Nucleus accumbens (tissue), 56 donors: ENCODE results near the gene ASB2.

ENCODE experiments used
- DNase-seq, 56 donors: peaks; one replicate each; lab custom pipeline; 2025; lab: John Stamatoyannopoulos, UW

The ASB2 gene

DNA sequence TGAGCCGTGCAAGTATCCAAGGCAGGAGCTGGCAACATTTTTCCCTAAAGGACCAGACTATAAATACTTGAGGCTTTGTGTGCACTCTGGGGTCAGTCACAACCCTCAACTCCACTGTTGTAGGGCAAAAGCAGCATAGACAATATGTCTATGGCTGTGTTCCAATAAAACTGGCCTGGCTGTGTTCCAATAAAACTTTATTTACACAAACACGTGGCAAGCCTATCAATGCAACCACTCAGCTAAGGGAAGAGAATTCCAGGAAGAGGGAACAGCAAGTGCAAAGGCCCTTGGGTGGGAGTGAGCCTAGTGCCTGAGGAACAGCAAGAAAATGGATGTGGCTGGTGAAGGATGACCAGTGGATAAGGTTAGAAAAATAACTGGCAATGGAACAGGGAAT is 60.6 kb downstream of the ASB2 start:
- no peak for DNase-seq

DNA sequence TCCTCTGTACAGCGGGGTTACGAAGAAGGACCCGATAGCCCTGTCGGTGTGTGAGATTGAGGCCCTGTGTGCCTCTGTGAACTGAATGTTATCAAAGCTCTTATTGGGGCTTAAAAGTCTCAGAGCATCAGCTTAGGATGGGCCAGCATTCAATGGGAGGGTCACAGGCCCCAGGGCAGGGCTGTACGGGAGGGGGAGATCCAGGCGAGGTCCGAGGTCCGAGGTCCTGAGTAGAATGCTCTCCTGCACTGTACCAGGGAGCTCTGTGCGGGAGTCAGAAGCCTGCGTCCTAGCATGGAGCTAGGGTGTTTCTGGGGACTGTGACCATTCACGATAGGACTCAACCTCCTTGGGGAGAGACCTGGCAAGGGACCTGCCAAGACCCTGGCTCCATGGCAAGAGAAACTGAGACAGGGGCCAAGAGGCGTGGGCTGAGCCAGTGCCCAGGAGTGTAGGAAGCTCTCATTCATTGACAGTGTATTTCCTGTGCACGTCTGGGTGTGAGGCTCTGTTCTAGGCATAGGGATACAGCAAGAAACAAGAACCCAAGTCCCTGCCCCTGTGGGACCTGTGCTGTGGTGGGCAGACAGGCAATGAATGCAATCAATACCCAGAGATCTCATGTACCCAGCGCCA is 61.2 kb downstream of the ASB2 start:
- no peak for DNase-seq

DNA sequence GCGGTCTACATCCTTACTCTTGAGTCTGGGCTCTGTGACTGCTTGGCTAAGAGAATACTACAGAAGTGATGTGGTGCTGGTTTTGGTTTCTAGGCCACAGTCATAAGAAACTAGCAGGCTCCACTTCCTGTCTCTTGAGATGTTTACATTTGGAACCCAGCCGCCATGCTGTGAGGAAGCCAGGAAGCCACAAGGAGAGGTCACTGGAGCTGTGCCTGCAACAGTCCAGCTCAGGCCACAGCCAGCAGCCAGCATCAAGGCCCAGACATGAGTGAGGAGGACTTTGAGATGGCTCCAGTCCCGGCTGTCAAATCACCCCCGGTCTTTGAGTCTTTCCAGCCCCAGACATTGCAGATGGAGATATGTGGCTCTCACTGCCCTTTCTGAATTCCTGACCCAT is 62.1 kb downstream of the ASB2 start:
- no peak for DNase-seq

DNA sequence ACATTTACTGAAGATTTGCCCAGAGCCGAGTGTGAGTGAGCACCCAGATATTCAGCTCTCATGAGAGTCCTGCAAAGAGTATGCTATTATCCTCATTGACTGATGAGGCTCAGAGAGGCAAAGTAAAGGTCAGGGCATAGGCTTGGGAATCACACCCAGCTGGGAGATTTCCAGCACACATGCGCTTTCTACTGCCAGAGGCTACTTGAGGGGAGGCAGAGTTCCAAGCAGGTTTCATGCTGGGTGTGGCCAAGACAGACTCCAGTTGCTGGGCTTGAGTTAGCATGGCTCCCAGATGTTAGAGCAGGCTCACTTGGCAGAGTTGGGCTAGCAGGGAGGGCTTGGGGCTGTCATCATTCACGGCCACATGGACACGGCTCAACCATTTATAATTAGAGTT is 63.6 kb downstream of the ASB2 start:
- DNase-seq: no peak

DNA sequence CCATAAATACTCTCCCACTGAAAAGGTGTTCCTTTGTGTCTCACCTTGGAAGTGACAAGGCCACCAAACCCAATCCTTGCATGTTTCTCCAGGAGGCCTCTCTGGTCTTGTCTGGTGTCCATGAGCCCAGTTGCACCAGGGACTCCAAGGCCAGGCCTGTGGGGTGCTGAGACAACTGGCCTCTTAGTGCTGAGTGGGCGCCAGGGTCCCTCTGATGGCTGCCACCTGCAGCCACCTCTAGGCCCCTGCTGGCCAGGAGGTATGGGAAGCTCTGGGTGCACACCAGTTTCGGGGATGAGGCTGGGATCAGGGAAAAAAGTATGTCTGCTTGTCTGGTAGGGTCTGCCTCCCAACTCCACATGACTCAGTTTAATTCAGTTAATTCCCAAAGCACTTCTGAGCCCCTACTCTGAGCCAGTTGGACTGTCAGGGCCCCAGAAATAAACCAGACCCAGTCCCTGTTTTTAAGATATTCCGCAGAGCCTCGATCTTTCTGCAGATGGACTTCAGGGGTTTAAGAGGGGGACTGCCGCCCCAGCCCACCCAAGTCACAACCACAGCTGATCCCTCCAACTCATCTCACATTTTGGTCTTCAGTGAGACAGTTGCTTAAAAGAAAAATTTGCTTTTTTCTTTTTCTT is 64.3 kb downstream of the ASB2 start:
- no peak for DNase-seq

DNA sequence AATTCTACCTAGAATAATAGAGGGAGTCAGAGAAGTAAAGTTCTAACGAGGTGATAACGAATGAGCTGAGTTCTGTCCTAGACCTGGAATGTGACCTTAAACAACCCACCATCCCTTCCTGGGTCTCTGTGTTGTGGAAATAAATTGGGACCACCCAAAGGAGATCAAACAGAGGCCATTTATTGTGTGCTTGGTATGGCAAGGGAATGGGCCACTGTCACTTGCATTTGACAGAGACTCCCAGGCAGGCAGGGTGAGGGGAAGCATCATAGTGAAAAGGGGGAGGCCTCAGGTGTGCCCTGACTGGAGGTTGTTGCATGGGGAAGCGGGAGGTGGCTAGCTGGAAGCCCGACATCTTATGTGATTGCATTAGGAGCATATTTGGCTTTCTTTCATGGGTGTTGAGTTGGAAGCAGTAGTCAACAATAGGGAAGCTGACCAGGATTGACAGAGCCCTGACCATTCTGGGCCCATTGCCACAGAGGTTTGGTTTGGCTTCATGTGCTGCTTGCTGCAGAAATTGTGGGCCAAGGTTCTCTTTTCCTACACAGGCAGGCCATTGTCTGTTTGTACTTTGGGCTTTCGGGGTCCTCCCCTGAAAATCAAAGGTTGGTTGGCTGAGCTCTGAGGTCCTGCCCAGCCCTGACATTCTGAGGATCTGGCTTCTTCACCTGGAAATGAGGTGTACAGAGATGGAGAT is 66.8 kb downstream of the ASB2 start:
- peak in 7 of 56 donors; percentile 5 to 44 (median 15) for DNase-seq

DNA sequence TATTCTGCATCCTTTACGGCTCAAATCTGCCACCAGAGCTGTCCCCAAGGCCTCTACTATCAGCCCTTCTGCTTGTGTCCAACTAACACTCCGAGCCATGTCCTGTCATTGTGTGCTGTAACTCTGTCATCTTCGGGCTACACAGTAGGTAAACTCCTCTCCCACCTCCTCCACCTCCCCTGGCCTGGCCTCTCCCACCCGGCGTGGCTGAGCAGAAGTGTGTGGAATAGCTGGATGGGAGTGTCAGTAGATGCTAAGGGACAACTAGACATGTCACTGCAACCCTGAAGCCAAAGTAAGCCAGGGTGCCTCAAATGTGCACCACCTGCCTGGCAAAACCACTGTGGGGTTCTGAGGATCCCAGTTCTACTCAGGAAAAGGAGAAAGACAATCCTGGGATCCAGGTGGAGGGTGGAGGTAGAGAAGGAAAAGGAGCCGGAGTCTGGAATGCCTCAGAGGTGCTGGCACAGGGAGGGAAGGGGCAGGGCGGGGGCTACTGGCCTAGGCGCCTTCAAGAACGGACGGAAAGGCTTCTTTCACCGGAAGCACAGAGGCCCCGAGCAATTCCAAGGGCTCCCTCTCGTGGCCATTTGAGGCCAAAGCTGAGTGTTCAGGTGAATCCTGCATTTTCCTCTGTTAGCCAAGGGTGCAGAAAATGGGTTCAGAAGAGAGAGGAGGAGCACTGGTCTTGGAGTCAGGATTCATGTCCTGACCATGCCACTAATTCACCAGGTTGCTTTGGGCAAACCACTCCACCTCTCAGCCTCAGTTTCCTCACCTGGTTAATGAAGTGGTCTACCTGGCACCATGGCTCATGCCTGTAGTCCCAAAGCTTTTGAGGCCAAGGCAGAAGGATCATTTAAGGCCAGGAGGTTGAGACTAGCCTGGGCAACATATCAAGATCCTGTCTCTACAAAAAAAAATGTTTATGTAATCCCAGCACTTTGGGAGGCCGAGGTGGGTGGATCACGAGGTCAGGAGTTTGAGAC is 69.7 kb downstream of the ASB2 start:
- DNase-seq: peak in 20 of 56 donors; percentile 5 to 65 (median 24)

DNA sequence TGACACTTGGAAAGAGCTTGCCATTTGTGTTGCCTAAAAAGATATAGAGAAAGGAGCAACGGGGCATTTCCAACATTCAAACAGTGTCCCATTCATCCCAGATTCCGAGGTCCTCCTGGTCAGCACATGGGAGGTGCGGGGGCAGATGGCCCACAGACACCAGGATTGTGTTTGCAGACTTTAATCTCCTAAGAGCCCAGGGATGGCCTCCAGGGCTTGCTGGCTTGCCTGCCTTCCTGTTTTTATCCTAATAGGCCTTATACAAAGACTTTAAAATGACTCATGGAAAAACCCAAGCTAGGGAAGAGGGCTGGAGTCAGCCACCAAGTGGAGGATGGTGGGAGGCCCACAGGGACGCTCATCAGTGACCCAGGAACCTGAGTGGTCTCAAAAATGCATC is 70.7 kb downstream of the ASB2 start:
- no peak for DNase-seq

DNA sequence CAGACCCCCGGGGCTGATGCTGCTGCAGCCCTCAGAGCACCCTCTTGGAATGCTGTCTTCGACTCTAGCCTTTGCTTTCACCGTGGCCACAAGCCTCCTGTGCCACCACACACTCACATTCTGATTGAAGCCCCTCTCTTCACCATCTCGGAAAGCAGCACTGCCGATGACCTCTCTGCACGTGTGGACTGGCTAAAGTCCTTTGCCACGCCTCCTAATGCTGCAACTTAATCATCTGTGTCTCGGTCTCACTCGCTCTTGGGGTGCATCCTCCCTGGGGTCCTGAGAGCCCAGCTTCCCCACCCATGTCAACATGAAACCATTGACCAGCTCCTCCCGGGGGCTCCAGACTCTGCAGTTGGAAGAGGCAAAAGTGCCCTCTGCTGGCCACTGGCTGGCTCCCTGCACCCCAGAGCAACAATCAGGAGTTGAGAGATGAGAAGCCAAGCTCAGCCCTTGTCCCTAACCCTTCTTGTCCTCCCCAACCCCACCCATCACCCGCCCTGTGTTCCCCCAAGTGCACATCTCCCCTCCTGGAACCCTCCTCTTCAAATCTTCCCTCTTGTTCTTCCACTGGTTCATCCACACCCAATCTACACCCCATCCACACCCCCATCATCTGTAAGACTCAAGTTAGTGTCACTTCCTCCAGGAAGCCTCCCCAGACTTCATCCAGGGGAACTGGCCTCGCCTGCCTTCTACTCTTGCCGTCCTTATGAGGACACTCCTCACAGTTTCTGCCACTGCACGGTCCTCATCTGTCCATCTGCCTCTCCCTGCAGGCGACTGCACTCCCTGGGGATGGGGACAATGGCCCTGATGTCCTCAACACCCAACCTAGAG is 72.8 kb downstream of the ASB2 start:
- DNase-seq: peak in 3 of 56 donors; percentile 7 to 21 (median 12)

DNA sequence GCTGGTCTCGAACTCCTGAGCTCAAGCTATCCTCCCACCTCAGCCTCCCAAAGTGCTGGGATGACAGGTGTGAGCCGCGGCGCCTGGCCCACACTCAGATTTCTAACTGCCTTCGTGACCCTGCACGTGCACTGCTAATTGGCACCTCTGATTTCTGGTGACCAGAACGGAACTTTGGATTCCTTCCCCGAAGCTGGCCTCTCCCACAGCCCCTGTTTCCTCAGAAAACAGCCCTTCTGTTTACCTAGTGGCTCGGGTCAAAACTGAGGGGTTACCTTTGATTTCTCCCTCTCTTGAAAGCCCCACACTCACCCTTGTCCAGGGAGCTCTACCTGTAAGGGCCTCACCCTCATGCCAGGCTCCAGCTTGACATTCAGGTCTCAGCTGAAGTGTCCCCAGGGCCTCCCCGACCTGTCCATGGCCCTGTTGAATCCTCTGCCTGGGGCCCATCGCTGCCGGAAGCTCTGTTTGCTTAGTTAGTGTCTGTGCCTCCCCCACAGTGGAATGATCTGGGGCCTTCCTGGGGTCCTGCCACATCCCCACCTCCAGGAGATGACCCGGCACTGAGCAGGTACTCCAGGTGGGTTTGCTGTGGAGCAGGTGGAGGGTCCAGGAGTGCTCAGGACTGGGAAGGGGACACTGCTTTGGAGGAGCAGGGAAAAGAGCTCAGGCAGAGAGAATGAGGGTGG is 73.6 kb downstream of the ASB2 start:
- DNase-seq: no peak

DNA sequence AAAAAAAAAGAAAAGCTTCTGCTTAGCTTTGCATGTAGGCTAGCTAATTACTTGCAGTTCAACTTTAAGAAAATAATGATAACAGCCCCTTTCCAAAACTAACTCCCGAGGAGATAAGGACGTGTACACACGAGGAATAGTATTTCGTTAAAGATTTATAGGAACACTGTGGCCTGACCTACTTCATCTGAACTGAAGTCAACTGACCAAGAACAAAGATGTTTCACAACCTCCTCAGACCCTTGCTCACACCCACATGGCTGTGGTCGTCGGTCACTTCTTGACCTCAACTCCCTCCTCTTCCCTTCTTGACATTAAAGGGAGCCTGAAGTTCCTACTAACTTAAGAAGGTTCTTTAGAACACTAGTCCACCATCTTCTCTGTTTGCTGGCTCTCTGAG is 74.6 kb downstream of the ASB2 start:
- no peak for DNase-seq

DNA sequence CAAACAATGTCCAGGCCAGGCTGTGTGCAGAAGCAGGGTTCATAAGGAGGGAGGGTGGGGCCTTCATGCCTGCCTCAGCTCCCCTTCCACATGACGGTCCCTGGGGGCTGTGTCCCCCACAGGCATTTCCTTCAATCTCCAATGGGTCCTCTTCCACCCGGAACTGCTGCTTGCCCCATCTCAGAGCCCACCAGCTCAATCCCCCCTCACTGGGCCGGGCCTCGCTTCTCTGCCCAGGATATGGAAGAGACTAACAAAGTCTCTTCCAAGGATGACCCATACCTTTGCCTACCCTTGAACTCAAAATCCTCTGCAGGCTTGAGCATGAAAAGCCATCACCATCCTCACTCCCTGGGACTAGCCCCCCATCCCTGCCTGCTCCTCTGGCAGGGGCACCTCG is 77.6 kb downstream of the ASB2 start:
- DNase-seq: no peak

DNA sequence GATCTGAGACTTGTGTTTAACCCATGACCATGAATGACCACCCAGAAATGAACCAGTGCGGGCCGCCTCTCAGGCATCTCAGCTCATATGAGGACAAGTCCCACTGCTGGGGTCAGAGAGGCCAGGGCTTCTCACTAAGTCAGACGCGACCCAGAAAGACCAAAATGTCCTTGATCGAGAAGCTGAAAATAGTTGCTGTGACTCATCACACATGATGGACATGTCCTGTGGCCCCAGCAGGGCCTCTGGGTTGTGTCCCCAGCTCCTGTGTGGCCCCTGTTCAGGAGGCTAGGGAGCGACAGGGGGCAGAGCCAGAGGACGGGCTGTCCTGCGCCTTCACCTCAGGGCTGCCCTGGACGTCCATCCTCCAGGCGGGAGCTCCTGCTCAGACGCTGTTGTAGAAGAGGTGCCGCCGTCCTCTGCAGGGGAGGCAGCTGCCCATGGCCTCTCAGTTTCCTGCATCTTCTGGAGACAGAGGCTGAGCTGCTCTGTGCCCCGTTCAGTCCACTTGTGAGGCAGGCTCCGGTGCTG is 78.2 kb downstream of the ASB2 start:
- no peak for DNase-seq

DNA sequence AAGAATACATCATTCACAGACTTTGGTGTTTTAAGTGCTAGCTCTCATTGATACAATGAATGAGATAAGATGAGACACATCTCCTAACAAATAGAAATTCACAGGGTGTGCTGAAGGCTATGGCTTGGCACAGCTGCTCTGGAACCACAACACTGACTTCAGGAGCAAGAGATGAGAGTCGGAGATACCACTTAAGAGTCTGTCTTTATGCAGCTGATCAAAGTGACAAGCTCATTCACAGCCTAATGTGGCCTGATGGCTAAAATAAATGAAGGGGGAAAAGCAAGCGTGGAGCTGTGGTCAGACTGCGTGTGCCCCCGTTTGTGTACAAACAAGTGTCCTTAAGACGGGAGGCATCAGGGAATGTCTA is 78.9 kb downstream of the ASB2 start:
- no peak for DNase-seq

DNA sequence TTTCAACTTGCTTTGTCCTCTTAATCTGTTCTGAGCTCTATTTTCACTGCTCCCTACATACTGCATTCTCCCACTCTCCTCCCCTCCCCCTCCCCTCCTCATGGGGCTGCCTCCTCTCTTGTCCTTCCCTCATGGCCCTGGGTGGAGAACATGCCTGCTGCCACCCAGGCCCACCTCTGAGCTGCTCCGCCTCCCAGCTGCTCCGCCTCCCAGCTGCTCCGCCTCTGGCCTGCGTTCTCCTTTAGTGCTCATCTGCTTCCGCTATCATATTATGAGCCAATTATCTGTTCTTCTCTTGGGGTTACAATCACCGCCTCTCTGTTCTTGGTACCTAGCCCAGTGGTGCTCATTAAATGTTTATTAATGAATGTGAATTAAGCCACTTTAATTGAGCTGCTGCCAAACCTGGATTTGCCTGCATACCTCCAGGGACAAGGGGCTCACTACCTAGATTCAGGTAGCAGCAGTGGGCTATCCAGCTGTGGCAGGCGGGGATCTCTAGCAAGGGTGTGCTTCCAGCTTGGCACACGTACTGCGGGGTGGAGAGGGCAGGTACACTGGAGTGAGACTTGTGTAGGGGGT is 81.3 kb downstream of the ASB2 start:
- DNase-seq: no peak

DNA sequence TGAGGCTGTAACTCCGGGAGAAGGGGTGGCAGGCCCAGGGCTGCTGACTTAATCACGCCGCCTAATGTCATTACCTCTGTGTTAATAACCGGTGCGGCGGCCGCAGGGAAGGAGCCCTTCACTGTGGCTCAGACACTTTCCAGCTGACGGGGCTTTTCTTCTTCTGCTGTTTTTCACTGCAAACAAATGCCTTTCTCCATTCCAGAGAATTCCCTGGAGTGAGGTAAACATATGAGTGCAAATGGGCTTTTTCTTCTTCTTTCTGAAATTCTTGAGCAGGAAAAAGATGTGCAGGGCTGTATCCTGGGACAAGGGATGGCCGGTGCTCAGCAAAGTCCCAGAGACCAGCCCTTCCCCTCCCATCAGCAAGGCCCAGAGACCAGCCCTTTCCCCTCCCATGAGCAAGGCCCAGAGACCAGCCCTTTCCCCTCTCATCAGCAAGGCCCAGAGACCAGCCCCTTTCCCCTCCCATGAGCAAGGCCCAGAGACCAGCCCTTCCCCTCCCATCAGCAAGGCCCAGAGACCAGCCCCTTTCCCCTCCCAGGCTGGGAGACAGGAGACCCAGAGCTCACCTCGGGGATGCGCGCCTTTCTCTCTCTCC is 82.6 kb downstream of the ASB2 start:
- DNase-seq: no peak

DNA sequence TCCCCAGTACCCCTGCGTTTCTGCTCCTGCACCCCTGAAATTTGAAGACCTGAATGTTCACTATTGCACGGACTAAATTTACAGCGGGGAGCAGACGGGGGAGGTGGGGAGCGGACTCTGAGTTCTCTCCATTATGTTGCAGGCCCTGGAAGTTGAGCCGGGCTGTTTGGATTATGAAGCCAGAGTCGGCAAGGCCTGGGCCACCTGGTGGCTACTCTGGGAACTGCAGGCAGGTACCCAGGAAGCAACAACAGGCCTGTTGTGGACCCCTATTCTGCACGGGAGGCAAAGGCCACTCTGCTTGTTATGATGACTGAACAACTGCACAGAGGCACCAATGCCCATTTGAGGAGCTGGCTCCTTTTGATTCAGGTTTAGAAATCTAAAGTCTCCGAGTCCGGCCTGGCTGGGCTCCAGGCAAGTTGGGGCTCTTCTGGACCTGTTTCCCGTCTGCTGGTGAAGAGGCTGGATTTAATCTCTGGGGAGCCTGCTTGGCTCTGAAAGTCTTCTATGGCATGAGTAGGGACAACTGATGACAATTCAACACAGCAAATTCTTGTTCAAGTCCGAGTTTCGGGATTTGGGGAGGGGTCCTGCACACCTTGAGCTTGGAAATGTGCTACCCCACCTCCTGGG is 83.3 kb downstream of the ASB2 start:
- DNase-seq: peak in 48 of 56 donors; percentile 7 to 81 (median 41)

DNA sequence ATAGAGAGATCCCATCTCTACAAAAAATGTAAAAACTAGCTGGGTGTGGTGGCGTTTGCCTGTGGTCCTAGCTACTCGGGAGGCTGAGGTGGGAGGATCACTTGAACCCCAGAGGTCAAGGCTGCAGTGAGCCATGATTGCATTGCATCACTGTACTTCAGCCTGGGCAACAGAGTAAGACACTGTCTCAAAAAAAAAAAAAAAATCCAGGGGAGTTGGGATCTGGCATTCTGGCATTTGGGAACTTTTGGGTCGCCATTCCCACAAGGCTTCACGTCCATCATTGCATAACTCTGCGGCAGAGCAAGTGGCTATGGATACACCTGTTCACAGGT is 83.9 kb downstream of the ASB2 start:
- DNase-seq: no peak
